NCI-H69 (cell line): Measurements from ENCODE around the gene SDK1.

Experiments
- DNase-seq: peaks from one replicate; lab custom pipeline; 2025; lab: John Stamatoyannopoulos, UW

SDK1 gene

DNA sequence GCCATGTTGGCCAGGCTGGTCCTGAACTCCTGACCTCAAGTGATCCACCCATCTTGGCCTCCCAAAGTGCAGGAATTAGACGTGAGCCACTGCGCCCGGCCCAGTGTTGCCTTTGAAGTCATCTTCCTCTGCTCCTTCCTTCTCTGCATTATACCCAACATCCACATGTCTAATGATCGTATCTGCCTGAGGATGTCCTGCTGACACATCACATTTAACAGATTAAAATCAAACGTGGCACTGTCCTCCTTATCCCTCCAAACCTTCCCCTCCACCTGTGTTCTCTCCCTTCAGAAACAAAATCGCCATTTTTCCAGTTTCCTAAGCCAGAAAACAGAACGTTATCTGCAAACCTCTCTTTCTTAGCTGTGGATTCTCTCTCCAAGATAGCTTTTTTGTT is 8.4 kb upstream of the SDK1 start:
- DNase-seq = no peak

GRCh38 chr7:3294432-3295100 is 6.5 kb upstream of the SDK1 start:
- peak; percentile 95 for DNase-seq

GRCh38 chr7:3297105-3297819 is 3.8 kb upstream of the SDK1 start:
- no peak for DNase-seq

DNA sequence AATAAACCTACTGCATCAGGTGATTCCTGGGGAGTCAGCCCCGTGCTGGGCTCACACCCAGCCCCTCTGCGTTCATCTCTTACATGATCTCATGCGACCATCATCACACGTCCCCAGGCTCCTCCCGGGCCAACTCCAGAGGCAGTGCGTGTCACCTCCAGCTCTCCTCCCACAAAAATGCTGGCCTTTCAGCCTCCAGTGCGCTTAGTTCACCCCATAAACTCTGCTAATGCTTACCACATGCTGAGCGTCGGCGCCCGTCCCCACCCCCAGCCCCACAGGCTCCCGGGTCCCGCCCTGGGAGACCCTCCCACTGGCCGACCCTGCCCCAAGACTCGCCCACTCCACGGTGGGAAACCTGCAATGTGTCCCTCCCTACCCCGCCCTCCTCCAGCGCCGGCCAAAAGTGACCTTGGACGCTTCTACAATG is 816 bp upstream of the SDK1 start:
- peak; percentile 82 for DNase-seq

DNA sequence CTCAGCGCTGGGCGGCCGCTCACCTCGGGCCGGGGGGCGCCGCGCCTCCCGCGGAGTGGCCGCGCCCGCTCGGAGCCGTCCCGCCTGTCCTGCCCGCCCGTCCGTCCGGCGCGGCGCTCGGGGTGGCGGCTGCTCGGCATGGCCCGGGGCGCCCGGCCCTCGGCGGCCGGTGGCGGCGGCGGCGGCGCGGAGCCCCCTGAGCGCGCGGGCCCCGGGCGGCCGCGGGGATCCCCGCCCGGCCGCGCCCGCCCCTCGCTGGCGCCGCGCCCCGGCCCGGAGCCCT is 338 bp downstream of the SDK1 start:
- no peak for DNase-seq

DNA sequence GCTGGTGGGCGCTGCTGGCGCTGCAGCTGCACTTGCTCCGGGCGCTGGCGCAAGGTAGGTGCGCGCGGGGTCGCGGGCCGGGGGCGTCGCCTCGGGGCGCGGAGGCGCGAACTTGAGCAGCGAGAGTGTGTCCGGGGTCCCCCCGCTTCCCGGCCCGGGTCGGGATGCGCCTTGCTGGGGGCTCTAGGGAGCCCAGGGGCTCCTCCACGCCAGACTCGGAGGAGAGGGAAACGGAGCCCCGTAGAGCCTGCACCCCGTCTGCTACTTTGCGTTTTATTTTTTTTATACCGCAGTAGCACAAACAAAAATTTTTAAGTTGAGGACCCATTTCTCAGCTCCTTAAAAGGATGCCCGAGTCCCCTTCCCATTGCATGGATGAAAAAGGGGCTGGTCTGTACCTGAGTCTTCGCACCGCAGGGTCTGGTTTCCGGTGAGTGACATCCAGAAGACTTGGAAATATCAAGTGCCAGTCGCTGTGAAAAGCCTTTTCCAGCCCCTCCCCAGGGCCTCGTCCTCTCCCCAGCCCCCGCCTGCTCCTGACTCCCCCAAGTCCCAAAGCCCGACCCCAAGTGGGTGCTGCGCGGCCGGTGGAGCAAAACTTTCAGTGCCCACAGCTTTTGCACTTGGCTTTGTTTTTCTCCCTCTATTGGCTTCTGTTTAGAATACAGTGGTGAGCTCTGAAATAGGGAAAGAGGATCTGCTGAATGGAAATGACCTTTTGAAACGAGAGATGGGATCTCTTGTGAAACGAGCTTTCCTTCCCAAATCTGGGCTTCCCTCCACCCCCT is 973 bp downstream of the SDK1 start:
- peak; percentile 90 for DNase-seq

- DNase-seq = peak; percentile 50
Observed at GRCh38 chr7:3302681-3303320, 1.7 kb downstream of the SDK1 start.

- DNase-seq = peak; percentile 46
Observed at GRCh38 chr7:3304131-3304530, 3.1 kb downstream of the SDK1 start.

DNA sequence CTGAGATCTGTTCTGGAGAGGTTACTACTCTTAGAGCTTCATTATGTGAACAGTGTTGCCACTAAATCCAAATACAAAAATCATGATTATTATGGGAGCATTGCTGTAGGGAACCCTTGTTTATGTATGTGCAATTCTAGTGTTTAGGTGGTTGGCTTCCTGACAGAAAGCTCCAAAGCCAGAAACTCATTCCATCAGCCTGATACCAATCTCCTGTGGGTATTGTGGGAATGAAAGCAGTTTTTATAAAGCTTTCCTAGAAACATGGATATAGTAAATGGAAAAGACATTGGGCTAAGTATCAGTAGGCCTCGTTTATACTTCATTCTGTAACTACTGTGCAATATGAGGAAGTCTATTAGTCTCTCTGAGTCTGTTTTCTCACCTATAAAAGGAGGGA is 6.4 kb downstream of the SDK1 start:
- DNase-seq = no peak

GRCh38 chr7:3309140-3309539 is 8.1 kb downstream of the SDK1 start:
- peak; percentile 74 for DNase-seq

- no peak for DNase-seq
Observed at GRCh38 chr7:3309956-3310355, 8.9 kb downstream of the SDK1 start.

DNA sequence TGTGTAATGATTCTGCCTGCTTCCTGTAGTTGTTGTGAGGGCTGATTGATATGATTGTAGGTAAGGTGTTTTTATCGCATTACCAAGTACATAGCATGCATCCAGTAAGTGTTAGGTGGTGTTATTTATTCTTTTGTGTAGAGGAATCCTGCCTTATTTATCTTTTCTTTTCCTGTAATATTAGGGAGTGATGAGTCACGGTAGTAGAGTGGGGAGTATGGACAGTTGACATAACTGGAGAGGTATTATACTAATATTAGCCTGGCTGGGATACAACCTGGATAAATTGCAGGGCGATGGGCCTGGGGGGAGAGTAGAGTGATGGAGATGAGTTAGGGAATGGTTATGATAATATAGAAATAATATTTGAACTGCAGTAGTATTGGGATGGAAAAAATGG is 9.8 kb downstream of the SDK1 start:
- DNase-seq = no peak

DNA sequence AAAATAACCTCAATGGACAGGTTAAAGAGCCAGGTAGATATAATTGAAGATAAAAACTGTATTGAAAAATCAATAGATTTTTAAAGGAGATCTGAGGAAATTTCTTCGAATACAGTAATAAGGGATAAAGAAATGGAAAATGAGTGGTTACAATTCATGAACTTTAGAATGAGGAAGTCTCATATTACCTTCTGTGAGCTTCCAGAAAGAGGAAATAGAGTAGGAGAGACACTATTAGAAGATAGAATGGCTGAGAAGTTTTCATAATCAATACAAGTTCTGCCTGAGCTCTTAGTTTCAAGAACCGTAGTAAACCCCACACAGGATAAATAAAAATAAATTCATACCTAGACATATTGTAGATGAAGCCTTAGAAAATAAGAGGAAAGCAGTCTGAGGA is 11.5 kb downstream of the SDK1 start:
- no peak for DNase-seq

DNA sequence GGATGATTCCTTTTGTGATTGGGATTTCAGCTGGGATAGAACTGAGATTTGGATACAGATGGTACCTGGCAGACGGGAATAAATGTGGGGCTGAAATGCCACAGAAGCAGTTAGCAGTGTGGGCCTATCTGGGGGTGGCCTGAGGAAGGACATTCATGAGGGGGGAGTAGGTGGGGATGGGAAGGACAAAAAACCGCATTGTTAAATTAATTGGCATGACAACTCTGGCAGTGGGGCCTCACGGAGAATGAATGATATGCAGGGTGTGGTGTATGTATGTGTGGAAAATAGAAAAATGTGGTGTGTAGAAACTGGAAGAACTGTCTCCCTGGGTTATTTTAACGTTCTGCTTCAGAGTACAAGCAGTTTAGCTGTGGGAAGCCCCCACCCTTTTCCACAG is 17.8 kb downstream of the SDK1 start:
- DNase-seq = no peak

DNA sequence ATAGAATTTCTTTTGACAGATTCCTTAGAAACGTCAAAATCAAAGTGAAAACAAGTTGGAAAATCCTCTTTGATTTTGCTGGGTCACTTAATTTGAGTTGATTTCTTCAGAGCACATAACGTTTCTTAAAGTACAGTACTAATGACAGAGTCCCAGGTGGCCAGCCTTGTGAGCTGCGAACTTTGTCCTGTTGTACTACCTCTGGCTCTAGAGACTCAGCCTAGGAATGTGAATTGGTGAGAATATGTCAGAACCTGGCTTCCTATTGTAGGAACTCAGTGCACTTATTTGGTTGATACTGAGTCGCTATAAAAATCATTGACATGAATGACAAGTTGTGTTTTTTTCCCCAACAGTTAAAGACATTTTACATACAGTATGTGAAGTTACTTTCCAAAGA is 20.2 kb downstream of the SDK1 start:
- no peak for DNase-seq

DNA sequence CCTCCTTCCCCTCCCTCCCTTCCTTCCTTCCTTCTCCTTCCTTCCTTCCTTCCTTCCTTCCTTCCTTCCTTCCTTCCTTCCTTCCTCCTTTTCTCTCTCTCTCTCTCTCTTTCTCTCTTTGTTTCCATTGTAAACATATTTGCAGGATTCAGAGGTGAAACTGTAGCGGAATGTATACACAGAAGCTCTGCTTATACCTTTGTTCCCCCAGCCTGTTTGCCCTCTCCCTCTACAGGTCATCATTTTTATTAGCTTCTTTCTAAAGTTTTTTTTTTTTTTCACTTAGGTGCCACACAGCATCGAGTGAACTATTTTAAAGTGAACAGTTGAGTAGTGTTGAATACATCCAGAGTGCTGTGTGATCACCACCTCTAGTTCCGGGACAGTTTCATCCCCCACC is 20.7 kb downstream of the SDK1 start:
- DNase-seq = no peak

- peak; percentile 11 for DNase-seq
Observed at GRCh38 chr7:3326246-3326645, 25.2 kb downstream of the SDK1 start.

GRCh38 chr7:3327099-3327498 is 26.0 kb downstream of the SDK1 start:
- peak; percentile 18 for DNase-seq

DNA sequence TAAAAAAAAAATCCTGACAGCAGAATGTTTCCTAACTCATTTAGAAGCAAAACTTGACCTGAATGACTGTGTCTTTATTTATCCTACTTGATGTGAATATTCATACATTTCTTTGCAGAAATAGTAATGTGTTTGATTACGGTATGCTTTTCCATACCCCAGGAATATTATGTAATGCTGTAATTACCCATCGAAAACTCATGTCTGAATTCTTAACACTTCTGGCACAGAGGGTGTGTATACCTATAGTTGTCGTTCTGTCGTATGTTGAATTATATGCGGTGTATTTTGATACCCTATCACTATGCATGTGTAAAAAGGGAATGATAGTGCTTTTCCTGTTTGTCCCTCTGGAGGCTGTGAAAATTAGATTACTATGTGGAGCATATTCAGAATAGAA is 26.6 kb downstream of the SDK1 start:
- no peak for DNase-seq

DNA sequence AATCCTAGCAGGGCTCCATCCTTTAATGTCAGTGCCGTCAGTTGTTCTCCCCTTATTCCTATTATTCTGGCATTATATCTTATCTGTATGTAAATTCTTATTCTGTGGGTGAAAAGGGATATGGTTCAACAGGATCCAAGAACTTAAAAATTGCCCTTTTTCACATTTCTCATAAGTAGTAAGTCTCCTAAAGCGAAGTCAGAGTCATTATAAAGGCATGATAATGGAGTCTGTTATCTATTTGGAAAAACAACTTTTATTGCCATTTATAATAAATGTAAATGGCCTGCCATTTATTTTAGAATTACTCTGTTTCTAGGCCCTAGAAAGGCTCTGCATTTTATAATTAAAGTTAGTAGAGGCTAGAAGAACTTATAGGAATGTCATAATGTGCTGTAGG is 31.3 kb downstream of the SDK1 start:
- no peak for DNase-seq

DNA sequence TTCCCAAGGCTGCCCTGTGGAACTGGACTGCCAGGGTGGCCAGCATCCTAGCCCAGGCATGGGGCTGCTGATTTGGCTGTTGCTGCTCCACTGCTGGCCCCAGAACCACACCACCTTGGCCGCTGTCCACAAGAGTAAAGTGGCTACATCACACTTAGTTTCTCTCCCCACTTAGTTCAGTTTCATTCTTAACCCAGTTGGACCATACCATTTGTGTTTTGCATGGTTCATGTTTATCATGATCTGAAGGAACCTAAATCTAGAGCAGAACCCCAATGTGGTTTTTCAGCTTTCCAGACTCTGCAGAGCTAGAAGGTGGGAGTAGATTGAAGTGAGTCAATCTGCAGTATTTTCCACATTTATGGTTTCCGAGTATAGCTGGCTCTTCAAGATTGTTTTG is 32.8 kb downstream of the SDK1 start:
- DNase-seq = no peak

DNA sequence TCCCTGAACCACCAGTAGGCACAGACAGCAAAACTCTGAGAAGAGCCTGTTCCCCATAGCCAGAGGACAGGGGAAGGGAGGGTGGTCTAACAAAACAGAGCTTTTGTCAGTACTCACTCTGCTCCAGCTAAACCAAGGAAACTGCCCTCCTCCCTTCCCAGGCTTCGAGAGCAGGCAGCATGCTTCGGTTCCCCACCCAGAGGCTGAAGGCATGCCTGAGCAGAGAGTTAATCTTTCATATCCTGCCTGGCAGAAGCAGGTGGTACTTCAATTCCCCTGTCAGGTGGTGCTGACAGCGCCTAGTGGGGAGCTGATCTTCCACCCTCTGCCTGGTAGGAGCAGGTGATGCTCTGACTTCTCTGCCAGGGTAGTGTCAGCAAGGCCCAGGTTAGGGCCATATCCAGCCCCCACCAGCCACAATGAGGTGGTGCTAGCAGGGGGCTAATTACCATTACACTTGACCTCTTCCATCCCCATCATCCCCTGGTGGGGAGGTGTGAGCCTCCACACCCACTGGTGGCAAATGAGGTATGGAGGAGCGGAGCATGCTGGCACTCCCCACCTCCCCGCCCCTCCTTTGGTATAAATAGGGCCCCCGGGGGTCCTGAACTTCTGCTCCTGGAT is 35.1 kb downstream of the SDK1 start:
- DNase-seq = peak; percentile 83
